ENCODE data around the gene MYNN.

Gene MYNN

DNA sequence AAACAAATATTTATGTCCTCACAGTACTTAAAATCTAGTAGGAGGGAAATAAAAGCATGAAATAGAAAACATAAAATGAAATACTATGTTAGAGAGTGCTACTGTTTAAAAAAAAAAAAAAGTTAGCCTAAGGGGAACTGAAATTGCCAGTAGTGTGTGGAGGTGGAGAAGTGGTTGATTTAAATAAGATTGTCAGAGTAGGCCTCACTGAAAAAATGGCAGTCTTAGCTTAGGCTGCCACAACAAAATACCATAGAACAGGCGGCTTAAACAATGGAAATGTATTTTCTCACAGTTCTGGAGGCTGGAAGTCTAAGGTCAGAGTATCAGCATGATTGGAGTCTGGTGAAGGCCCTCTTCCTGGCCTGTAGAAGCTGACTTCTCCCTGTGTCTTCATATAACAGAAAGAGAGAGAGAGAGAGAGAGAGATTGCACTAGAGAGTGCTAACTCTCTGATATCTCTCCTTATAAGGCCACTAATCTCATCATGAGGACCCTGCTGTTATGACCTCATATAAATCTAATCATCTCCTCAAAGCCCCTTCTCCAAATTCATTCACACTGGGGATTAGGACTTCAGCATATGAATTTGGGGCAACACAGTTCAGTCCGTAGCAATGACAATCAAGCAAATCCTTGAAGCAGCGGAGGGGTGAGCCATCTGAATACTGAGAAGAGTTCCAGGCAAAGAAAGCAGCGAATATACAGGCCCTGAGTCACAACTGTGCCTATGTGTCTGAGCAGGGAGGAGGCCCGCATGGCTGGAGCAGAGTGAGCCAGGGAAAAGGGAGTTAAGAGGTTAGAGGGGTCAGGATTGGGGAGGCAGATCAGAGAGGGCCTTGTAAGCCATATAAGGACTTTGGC lies 63.1 kb downstream of the MYNN start:
- no peak for DNase-seq

DNA sequence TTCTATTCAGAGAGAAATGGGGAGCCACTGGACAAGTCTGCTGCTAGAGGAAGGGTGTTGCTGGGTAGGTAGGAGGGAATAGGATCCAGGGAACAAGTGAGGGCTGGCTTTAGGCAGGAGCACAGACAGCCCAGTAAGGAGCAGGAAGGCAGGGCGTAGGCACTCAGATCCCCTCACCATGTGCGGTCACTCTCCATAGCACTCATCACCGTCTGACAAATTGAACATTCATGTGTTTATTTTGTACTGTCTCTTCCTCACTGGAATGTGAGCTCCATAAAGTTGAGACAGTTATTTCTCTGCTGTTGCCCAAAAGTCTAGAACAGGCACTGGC lies 63.7 kb downstream of the MYNN start:
- no peak for DNase-seq

DNA sequence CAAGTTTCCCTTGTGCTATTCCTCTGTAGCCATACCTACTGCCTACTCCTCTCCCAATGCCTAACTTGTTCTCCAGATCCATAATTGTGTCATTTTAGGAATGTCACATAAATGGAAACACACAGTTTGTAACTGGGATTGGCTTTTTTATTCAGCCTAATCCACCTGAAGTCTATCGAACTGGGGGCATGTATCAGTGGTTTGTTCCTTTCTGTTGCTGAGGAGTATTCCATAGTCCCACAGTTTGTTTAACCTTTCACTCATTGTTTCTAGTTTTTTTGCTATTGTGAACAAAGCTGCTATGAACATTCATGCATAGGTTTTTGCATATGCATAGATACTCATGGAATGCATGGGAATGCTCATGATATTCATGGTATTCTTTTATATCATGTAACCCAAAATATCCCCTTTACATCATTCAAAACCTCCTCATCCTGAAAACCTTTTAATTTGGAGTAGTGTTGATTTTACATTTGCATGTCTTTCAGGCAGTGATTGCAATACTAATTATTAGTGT lies 65.4 kb downstream of the MYNN start:
- DNase-seq: no peak
